HepG2 (cell line): Measurements from ENCODE around the gene SYVN1. TPM values are rescaled to one million over a fixed set of nuclear protein-coding genes. Genes with fewer than 3 reads are reported as not detected.

Experiments used
- ARNT2 ChIP-seq: sonication (generic); formaldehyde crosslinking; IDR thresholded peaks from 2 replicates; pipeline ENCODE4 v1.8.0; 2022; ENCODE audit warnings: mild to moderate bottlenecking, low read depth, missing genetic modification reagents, moderate library complexity
- FUBP1 ChIP-seq: sonication (generic); formaldehyde crosslinking; IDR thresholded peaks from 2 replicates; pipeline ENCODE4 v1.5.1; 2020; ENCODE audit warnings: missing genetic modification reagents, mild to moderate bottlenecking, borderline replicate concordance
- GATAD2A ChIP-seq: IDR thresholded peaks from 2 replicates; pipeline ENCODE4 v1.6.1; 2016
- KLF6 ChIP-seq: IDR thresholded peaks from 2 replicates; pipeline ENCODE4 v1.8.0; 2016; ENCODE audit warnings: missing biosample characterization, missing genetic modification reagents
- MXI1 ChIP-seq: IDR thresholded peaks from 3 replicates; pipeline ENCODE4 v1.6.1; 2012; ENCODE audit warnings: low read depth, low read length, inconsistent platforms, borderline replicate concordance
- MYNN ChIP-seq: sonication (generic); formaldehyde crosslinking; IDR thresholded peaks from 2 replicates; pipeline ENCODE4 v1.4.0; 2020; ENCODE audit warnings: mild to moderate bottlenecking, low read depth, missing genetic modification reagents
- POGZ ChIP-seq: sonication (generic); formaldehyde crosslinking; IDR thresholded peaks from 2 replicates; pipeline ENCODE4 v1.4.0; 2020; ENCODE audit warnings: mild to moderate bottlenecking, missing genetic modification reagents
- PRPF4 ChIP-seq: fragments of 200-400 bp; formaldehyde crosslinking; IDR thresholded peaks from 2 replicates; pipeline ENCODE4 v1.6.1; 2016; ENCODE audit warnings: low read length, low read depth; ENCODE audit not compliant: poor library complexity, severe bottlenecking
- SNAI1 ChIP-seq: sonication (generic); formaldehyde crosslinking; IDR thresholded peaks from 2 replicates; pipeline ENCODE4 v1.5.0; 2020; ENCODE audit warnings: mild to moderate bottlenecking, missing genetic modification reagents, borderline replicate concordance
- SOX13 ChIP-seq, 3 experiments: fragments of 450-650 bp in 1 of 3; sonication (generic) in 1 of 3; formaldehyde crosslinking in 1 of 3; IDR thresholded peaks in 2 of 3; conservative IDR thresholded peaks in 1 of 3; 2 replicates each; pipeline versions ENCODE4 v1.5.0 to v1.6.1; 2016 to 2020; ENCODE audit warnings: antibody characterized with exemption in 1 of 3, mild to moderate bottlenecking in 1 of 3, missing compliant biosample characterization in 1 of 3, missing genetic modification reagents in 1 of 3, moderate library complexity in 1 of 3
- STAT6 ChIP-seq: sonication (generic); formaldehyde crosslinking; IDR thresholded peaks from 2 replicates; pipeline ENCODE4 v1.4.0; 2020; ENCODE audit warnings: missing genetic modification reagents, mild to moderate bottlenecking, borderline replicate concordance
- TIGD3 ChIP-seq: sonication (generic); formaldehyde crosslinking; IDR thresholded peaks from 2 replicates; pipeline ENCODE4 v1.5.1; 2020; ENCODE audit warnings: mild to moderate bottlenecking, missing genetic modification reagents, borderline replicate concordance
- XRCC5 ChIP-seq: fragments of 200-400 bp; formaldehyde crosslinking; optimal IDR thresholded peaks from 2 replicates; pipeline ENCODE3; 2017; ENCODE audit warnings: mild to moderate bottlenecking, low read length
- ZBTB34 ChIP-seq: sonication (generic); formaldehyde crosslinking; IDR thresholded peaks from 2 replicates; pipeline ENCODE4 v1.8.0; 2022; ENCODE audit warnings: mild to moderate bottlenecking, missing genetic modification reagents
- ZNF205 ChIP-seq: IDR thresholded peaks from 2 replicates; pipeline ENCODE4 v1.6.1; 2018; ENCODE audit warnings: missing biosample characterization, missing genetic modification reagents
- ZNF274 ChIP-seq: sonication (generic); formaldehyde crosslinking; IDR thresholded peaks from 2 replicates; pipeline ENCODE4 v1.5.1; 2020; ENCODE audit warnings: mild to moderate bottlenecking, missing genetic modification reagents
- ZNF282 ChIP-seq: fragments of 450-650 bp; IDR thresholded peaks from 2 replicates; pipeline ENCODE4 v1.6.1; 2018; ENCODE audit not compliant: partially characterized antibody
- ZNF333 ChIP-seq: sonication (generic); formaldehyde crosslinking; IDR thresholded peaks from 2 replicates; pipeline ENCODE4 v1.4.0; 2020; ENCODE audit warnings: mild to moderate bottlenecking, missing genetic modification reagents, borderline replicate concordance
- ZNF468 ChIP-seq: sonication (generic); formaldehyde crosslinking; IDR thresholded peaks from 2 replicates; pipeline ENCODE4 v1.8.0; 2022; ENCODE audit warnings: mild to moderate bottlenecking, moderate library complexity, missing genetic modification reagents
- ZNF709 ChIP-seq: sonication (generic); formaldehyde crosslinking; IDR thresholded peaks from 2 replicates; pipeline ENCODE4 v1.5.0; 2020; ENCODE audit warnings: mild to moderate bottlenecking, missing genetic modification reagents
- polyA plus RNA-seq, 8 experiments: library from polyadenylated mRNA; depleted of rRNA in 3 of 8; stranded (reverse) in 7 of 8; unstranded in 1 of 8; fragments of >200 nt; fragmentation: Illumina TruSeq in 4 of 8; extraction: Trizol in 4 of 8; gene quantifications; 2 replicates each; pipeline versions ENCODE4 v1.2.1 to v1.2.3, GENCODE V29; 2011 to 2016; ENCODE audit warnings: low read depth in 4 of 8, missing spikeins in 1 of 8, mixed read lengths in 1 of 8; ENCODE audit not compliant: insufficient read depth in 1 of 8
- total RNA-seq, 5 experiments: library from RNA; depleted of rRNA; stranded (reverse); fragments of >200 nt; fragmentation: Illumina TruSeq; extraction: Trizol; gene quantifications; 2 replicates each; pipeline ENCODE4 v1.2.3, GENCODE V29; 2016; ENCODE audit warnings: low read depth in 1 of 5

The SYVN1 gene
- total and polyA plus RNA-seq, 2 of the 13 experiments (the other 11 are each of a cell fraction or from before 2014, with no cell fraction given): 10.3 to 22.5 TPM

- no peak for TF ChIP-seq ZNF468 (CRISPR knock-in tag)
- TF ChIP-seq ZNF333: no peak
- TF ChIP-seq ZNF282: no peak
- no peak for TF ChIP-seq SOX13 (IDR thresholded peaks at IDR 0.05)
- TF ChIP-seq SOX13 (CRISPR knock-in tag; conservative IDR thresholded peaks at IDR 0.05 in 1 of 2, IDR thresholded peaks at IDR 0.05 in 1 of 2): no peak
- TF ChIP-seq ZNF205 (CRISPR knock-in tag): no peak
- TF ChIP-seq SNAI1: no peak
- TF ChIP-seq STAT6 (CRISPR knock-in tag): no peak
- TF ChIP-seq MXI1: no peak
- peak; percentile 23; the same call in 1 of the 2 replicates for TF ChIP-seq GATAD2A (CRISPR knock-in tag)
- TF ChIP-seq KLF6: 0 out of 2 replicates have a peak, but pooled peaks have one; percentile 41
- no peak for TF ChIP-seq XRCC5
- TF ChIP-seq MYNN (CRISPR knock-in tag): no peak
- no peak for TF ChIP-seq FUBP1 (CRISPR knock-in tag)
- TF ChIP-seq POGZ (CRISPR knock-in tag): 0 out of 2 replicates have a peak, but pooled peaks have one; percentile 43
- TF ChIP-seq ZBTB34 (CRISPR knock-in tag): no peak
- peak; percentile 20; the same call in 1 of the 2 replicates for TF ChIP-seq ZNF709 (CRISPR knock-in tag)
- TF ChIP-seq PRPF4: no peak
- TF ChIP-seq ZNF274 (CRISPR knock-in tag): no peak
- no peak; the same call in 1 of the 2 replicates for TF ChIP-seq ARNT2
- TF ChIP-seq TIGD3 (CRISPR knock-in tag): no peak
Observed at GRCh38 chr11:65111744-65112545, 22.4 kb downstream of the SYVN1 start, which contains the start of gene TM7SF2 (continued).
